ENCODE data around the gene PDCD7. TPM values are rescaled to one million over a fixed set of nuclear protein-coding genes. Genes with fewer than 3 reads are reported as not detected.

The PDCD7 gene
- total RNA-seq, 4 donors from 2014 or later: 6.5 to 23.1 (median 17.8) TPM

GRCh38 chr15:65110676-65111292, 22.8 kb downstream of the PDCD7 start:
- Histone ChIP-seq H3K36me3 (peaks cover 0 to 47% (median 0%) of the 10 kb centered on the region in 3 donors), H3K27me3 (no peaks in the 10 kb centered on the region), H3K27ac (no peak overlapping the region), H3K4me1 (no peaks in the 10 kb centered on the region), H3K4me3 (no peak overlapping the region), H3K9me3 (no peaks in the 10 kb centered on the region)
- no peak for DNase-seq
- TF ChIP-seq, protein P1, sequence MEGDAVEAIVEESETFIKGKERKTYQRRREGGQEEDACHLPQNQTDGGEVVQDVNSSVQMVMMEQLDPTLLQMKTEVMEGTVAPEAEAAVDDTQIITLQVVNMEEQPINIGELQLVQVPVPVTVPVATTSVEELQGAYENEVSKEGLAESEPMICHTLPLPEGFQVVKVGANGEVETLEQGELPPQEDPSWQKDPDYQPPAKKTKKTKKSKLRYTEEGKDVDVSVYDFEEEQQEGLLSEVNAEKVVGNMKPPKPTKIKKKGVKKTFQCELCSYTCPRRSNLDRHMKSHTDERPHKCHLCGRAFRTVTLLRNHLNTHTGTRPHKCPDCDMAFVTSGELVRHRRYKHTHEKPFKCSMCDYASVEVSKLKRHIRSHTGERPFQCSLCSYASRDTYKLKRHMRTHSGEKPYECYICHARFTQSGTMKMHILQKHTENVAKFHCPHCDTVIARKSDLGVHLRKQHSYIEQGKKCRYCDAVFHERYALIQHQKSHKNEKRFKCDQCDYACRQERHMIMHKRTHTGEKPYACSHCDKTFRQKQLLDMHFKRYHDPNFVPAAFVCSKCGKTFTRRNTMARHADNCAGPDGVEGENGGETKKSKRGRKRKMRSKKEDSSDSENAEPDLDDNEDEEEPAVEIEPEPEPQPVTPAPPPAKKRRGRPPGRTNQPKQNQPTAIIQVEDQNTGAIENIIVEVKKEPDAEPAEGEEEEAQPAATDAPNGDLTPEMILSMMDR (IDR thresholded peaks at IDR 0.05): no peak
- no peak for TF ChIP-seq POLR2A (IDR thresholded peaks at IDR 0.05)

DNA sequence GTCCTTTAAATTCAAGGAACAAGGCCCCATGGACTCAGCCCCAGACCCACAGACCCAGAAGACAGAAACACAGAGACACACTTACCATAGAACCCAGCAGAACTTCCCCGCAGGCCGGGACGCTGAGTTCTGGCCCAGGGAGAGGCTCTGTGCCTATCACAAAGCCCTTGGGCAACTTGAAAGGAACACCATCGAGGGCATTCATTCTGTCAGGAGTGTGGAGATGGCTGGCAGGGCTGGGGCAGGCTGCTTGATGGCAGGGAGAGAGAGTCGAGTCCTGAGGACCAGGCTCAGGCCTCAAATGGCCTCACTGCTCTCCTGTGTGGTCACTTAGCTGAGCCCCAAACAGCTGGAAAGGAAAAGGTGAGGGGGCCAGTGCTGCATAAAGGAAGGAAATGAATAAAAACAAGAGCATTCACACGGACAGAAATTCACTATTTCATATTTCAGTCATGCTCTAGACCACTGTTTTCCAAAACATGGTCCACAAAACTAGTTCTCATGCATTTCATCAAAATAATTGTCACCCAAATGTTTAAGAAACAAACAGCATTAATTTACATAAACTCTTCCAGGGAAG, 27.5 kb downstream of the PDCD7 start:
- Histone ChIP-seq H3K27ac (no peak overlapping the region), H3K4me3 (no peak overlapping the region), H3K36me3 (peaks cover 0 to 31% (median 0%) of the 10 kb centered on the region in 3 donors), H3K9me3 (no peaks in the 10 kb centered on the region), H3K4me1 (no peaks in the 10 kb centered on the region), H3K27me3 (no peaks in the 10 kb centered on the region)
- DNase-seq: no peak
- TF ChIP-seq, protein P1 (IDR thresholded peaks at IDR 0.05): no peak
- no peak for TF ChIP-seq POLR2A (IDR thresholded peaks at IDR 0.05)

DNA sequence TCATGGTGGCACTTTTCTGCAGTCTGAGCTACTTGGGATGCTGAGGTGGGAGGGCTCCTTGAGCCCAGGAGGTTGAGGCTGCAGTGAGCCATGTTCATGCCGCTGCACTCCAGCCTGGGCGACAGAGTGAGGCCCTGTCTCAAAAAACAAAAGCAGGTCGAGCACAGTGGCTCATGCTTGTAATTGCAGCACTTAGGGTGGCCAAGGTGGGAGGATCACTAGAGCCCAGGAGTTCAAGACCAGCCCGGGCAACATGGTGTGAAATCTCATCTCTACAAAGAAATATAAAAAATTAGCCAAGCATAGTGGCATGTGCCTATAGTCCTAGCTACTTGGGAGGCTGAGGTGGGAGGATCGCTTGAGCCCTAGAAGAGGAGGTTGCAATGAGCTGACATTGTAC, 28.6 kb downstream of the PDCD7 start:
- Histone ChIP-seq H3K27ac (no peak overlapping the region), H3K9me3 (no peaks in the 10 kb centered on the region), H3K4me3 (no peak overlapping the region), H3K27me3 (no peaks in the 10 kb centered on the region), H3K36me3 (peaks cover 0 to 38% (median 0%) of the 10 kb centered on the region in 3 donors), H3K4me1 (no peaks in the 10 kb centered on the region)
- TF ChIP-seq, protein P1 (IDR thresholded peaks at IDR 0.05): no peak
- no peak for TF ChIP-seq POLR2A (IDR thresholded peaks at IDR 0.05)
- no peak for DNase-seq

- Histone ChIP-seq H3K4me1 (no peaks in the 10 kb centered on the region), H3K27ac (no peak overlapping the region), H3K36me3 (peaks cover 0 to 57% (median 0%) of the 10 kb centered on the region in 3 donors), H3K27me3 (no peaks in the 10 kb centered on the region), H3K9me3 (no peaks in the 10 kb centered on the region), H3K4me3 (no peak overlapping the region)
- no peak for DNase-seq
- TF ChIP-seq POLR2A (IDR thresholded peaks at IDR 0.05): no peak
- TF ChIP-seq, protein P1 (IDR thresholded peaks at IDR 0.05): no peak
Observed at GRCh38 chr15:65102912-65103311, 30.7 kb downstream of the PDCD7 start.

GRCh38 chr15:65101891-65102708, 31.5 kb downstream of the PDCD7 start:
- Histone ChIP-seq H3K9me3 (no peaks in the 10 kb centered on the region), H3K27me3 (no peaks in the 10 kb centered on the region), H3K4me1 (no peaks in the 10 kb centered on the region), H3K27ac (no peak overlapping the region), H3K36me3 (peaks cover 0 to 64% (median 0%) of the 10 kb centered on the region in 3 donors), H3K4me3 (no peak overlapping the region)
- TF ChIP-seq, protein P1 (IDR thresholded peaks at IDR 0.05): no peak
- TF ChIP-seq POLR2A (IDR thresholded peaks at IDR 0.05): no peak
- no peak for DNase-seq

Data from Peyer's patch (tissue), 4 donors.